HG03558 (cell line): ENCODE measurements around the gene ILDR1.

Experiments
- ATAC-seq: cut with Tn5 transposase; IDR thresholded peaks from one replicate; pipeline ENCODE4 v1.9.1; 2021; ENCODE audit warnings: moderate number of reproducible peaks; ENCODE audit not compliant: unreplicated experiment; ENCODE audit errors: extremely low read depth

Gene ILDR1

GRCh38 chr3:121995161-121996137 is 26.6 kb downstream of the ILDR1 start:
- ATAC-seq, result no peak

- ATAC-seq, result no peak
Measured at GRCh38 chr3:121994551-121994950, 27.5 kb downstream of the ILDR1 start.

- ATAC-seq, result peak; percentile 45
Measured at GRCh38 chr3:121992601-121993560, 29.2 kb downstream of the ILDR1 start.

GRCh38 chr3:121989943-121990342 is 32.1 kb downstream of the ILDR1 start:
- ATAC-seq, result no peak

GRCh38 chr3:121988146-121988545 is 33.9 kb downstream of the ILDR1 start:
- no peak for ATAC-seq

- ATAC-seq, result no peak
Measured at GRCh38 chr3:121985846-121986245, 36.2 kb downstream of the ILDR1 start.

- no peak for ATAC-seq
Measured at GRCh38 chr3:121981473-121981872, 40.6 kb downstream of the ILDR1 start.

- no peak for ATAC-seq
Measured at GRCh38 chr3:121980450-121980796, 41.6 kb downstream of the ILDR1 start.

- ATAC-seq, result no peak
Measured at GRCh38 chr3:121979734-121980449, 42.2 kb downstream of the ILDR1 start.

- ATAC-seq, result no peak
Measured at GRCh38 chr3:121979246-121979645, 42.8 kb downstream of the ILDR1 start.

- ATAC-seq, result no peak
Measured at GRCh38 chr3:121976727-121977126, 45.3 kb downstream of the ILDR1 start.

GRCh38 chr3:121975702-121976302 is 46.2 kb downstream of the ILDR1 start:
- no peak for ATAC-seq

- no peak for ATAC-seq
Measured at GRCh38 chr3:121974601-121975111, 47.4 kb downstream of the ILDR1 start.

GRCh38 chr3:121970047-121970446 is 52.0 kb downstream of the ILDR1 start:
- no peak for ATAC-seq

- ATAC-seq, result no peak
Measured at GRCh38 chr3:121969631-121970030, 52.4 kb downstream of the ILDR1 start.

GRCh38 chr3:121963608-121964007 is 58.4 kb downstream of the ILDR1 start:
- no peak for ATAC-seq

GRCh38 chr3:121962443-121962842 is 59.6 kb downstream of the ILDR1 start:
- no peak for ATAC-seq

GRCh38 chr3:121961283-121961682 is 60.8 kb downstream of the ILDR1 start:
- no peak for ATAC-seq

GRCh38 chr3:121958801-121959200 is 63.2 kb downstream of the ILDR1 start:
- no peak for ATAC-seq
